Neural cell (in vitro differentiated cells): ENCODE measurements around the gene PON3.

Experiments used
- EP300 ChIP-seq: fragments of 450-650 bp; conservative IDR thresholded peaks from 2 replicates; pipeline ENCODE4 v1.6.1; 2014; ENCODE audit warnings: antibody characterized with exemption, mild to moderate bottlenecking, moderate library complexity; ENCODE audit not compliant: poor library complexity, severe bottlenecking
- EZH2 ChIP-seq: fragments of 200-600, 300-800 bp; shearing (Covaris generic), sonication (generic); IDR thresholded peaks from 2 replicates; pipeline ENCODE4 v1.6.1; 2014; ENCODE audit warnings: antibody characterized with exemption, low read length, borderline replicate concordance, mild to moderate bottlenecking; ENCODE audit not compliant: insufficient read depth, poor library complexity, severe bottlenecking
- POLR2AphosphoS5 ChIP-seq: IDR thresholded peaks from 2 replicates; pipeline ENCODE4 v1.6.1; 2012
- RAD21 ChIP-seq: fragments of 450-650 bp; conservative IDR thresholded peaks from 2 replicates; pipeline ENCODE4 v1.6.1; 2014; ENCODE audit warnings: antibody characterized with exemption, mild to moderate bottlenecking, moderate library complexity
- SMC3 ChIP-seq: fragments of 450-650 bp; conservative IDR thresholded peaks from 2 replicates; pipeline ENCODE4 v1.6.1; 2014; ENCODE audit warnings: antibody characterized with exemption, mild to moderate bottlenecking, moderate library complexity; ENCODE audit not compliant: poor library complexity
- TAF1 ChIP-seq: IDR thresholded peaks from 2 replicates; pipeline ENCODE4 v1.6.1; 2012; ENCODE audit warnings: low read depth
- TF ChIP-seq, protein P1 (sequence below): fragments of 450-650 bp; IDR thresholded peaks from 2 replicates; pipeline ENCODE4 v1.5.1; 2014; ENCODE audit warnings: antibody characterized with exemption, mild to moderate bottlenecking, moderate library complexity; ENCODE audit not compliant: poor library complexity, severe bottlenecking

DNA sequence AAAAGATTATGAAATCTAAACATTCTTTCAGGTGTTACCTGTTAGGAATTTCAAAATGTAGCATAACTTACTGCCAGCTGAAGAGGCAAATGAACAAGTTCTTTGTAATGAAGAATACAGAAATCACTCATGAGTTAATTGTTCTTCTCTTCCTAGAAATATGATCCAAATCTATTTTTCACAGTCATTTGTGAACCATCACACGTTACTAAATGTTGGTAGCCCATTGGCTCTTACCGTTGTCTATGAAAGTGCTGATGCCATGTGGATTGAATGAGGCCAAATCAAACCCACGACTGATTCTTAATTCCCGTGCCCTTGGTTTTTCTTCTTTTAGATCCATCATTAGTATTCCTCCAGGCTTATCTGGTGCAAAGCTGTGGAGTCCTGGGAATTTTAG lies 15.9 kb upstream of the PON3 start:
- TF ChIP-seq EZH2 (no peak), POLR2AphosphoS5 (no peak), EP300 (no peak), SMC3 (no peak), TAF1 (no peak), RAD21 (no peak)
- TF ChIP-seq, protein P1, sequence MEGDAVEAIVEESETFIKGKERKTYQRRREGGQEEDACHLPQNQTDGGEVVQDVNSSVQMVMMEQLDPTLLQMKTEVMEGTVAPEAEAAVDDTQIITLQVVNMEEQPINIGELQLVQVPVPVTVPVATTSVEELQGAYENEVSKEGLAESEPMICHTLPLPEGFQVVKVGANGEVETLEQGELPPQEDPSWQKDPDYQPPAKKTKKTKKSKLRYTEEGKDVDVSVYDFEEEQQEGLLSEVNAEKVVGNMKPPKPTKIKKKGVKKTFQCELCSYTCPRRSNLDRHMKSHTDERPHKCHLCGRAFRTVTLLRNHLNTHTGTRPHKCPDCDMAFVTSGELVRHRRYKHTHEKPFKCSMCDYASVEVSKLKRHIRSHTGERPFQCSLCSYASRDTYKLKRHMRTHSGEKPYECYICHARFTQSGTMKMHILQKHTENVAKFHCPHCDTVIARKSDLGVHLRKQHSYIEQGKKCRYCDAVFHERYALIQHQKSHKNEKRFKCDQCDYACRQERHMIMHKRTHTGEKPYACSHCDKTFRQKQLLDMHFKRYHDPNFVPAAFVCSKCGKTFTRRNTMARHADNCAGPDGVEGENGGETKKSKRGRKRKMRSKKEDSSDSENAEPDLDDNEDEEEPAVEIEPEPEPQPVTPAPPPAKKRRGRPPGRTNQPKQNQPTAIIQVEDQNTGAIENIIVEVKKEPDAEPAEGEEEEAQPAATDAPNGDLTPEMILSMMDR = no peak
